Right lobe of liver (tissue), 6 donors: ENCODE data around the gene MRPL58. TPM values are rescaled to one million over a fixed set of nuclear protein-coding genes. Genes with fewer than 3 reads are reported as not detected.
"Not testable (repeated sequence)": the region's sequence is repeated elsewhere in the genome, so short reads cannot be mapped to it uniquely, and the experiment has no call there.

Source experiments
- ATAC-seq, 4 donors: fragments of 200-7000 bp; cut with Tn5 transposase; one replicate each; pipeline ENCODE4 v1.9.1; 2020; ENCODE audit warnings: mild to moderate bottlenecking in 4 of 4, moderate library complexity in 4 of 4
- DNase-seq, 3 donors: peaks; one replicate each; pipeline ENCODE4 v3.0.0-alpha.2; 2020
- H3K27ac ChIP-seq, 3 donors: fragments of 200-600 bp; one replicate each; pipeline ENCODE4 v1.8.0; 2022
- H3K27me3 ChIP-seq, 2 donors: fragments of 200-600 bp; one replicate each; pipeline ENCODE4 v1.8.0; 2022
- H3K36me3 ChIP-seq, 4 donors: fragments of 200-600 bp; sonication (generic) in 1 of 4; one replicate each; pipeline versions ENCODE4 v1.5.1 to v1.8.0; 2017 to 2022; ENCODE audit warnings: control low read depth in 1 of 4
- H3K4me1 ChIP-seq, 4 donors: fragments of 200-600 bp; sonication (generic) in 1 of 4; one replicate each; pipeline versions ENCODE4 v1.5.1 to v1.8.0; 2017 to 2022; ENCODE audit warnings: control low read depth in 1 of 4
- H3K4me3 ChIP-seq, 3 donors: fragments of 200-600 bp; one replicate each; pipeline ENCODE4 v1.8.0; 2022
- H3K9me3 ChIP-seq, 4 donors: fragments of 200-600 bp; sonication (generic) in 1 of 4; one replicate each; pipeline versions ENCODE4 v1.5.1 to v1.8.0; 2017 to 2022; ENCODE audit warnings: control low read depth in 1 of 4
- CTCF ChIP-seq, 4 donors: fragments of 200-600 bp in 3 of 4; fragments of 450-650 bp in 1 of 4; IDR thresholded peaks; one replicate each; pipeline versions ENCODE4 v1.5.1 to v1.8.0; 2016 to 2022; ENCODE audit warnings: antibody characterized with exemption in 4 of 4, mild to moderate bottlenecking in 2 of 4
- POLR2A ChIP-seq: fragments of 450-650 bp; IDR thresholded peaks from one replicate; pipeline ENCODE4 v1.6.1; 2017; ENCODE audit warnings: antibody characterized with exemption, mild to moderate bottlenecking
- WGBS: methylation state at CpG from one replicate; pipeline ENCODE4 v1.1.6; 2018; ENCODE audit warnings: low coverage, low lambda C conversion rate; ENCODE audit not compliant: insufficient coverage; ENCODE audit errors: missing lambda C conversion rate; 5-methylcytosine and 5-hydroxymethylcytosine counted together
- intact Hi-C, 2 donors: fragments of 100-400 bp; cut with DNase I; formaldehyde crosslinking; loops; one replicate each; pipeline versions ENCODE4 v1.11.2 to v1.14.1; 2022
- total RNA-seq, 6 experiments: library from RNA; depleted of rRNA in 2 of 6; stranded (reverse); fragments of >200 nt in 2 of 6; fragmentation: NEBNext Ultra II Directional in 3 of 6; extraction: Animal tissue kit (Norgen Biotek cat#: 25700) in 3 of 6; gene quantifications; one replicate each; pipeline versions ENCODE4 v1.1.0 to v1.2.4, GENCODE V29; 2016 to 2023
- donor health status: DM: no; HTN: yes; CAD: no.
- donor health status: DM: no; HTN: no; CAD: no.
- donor health status: DM: no; HTN: no; CAD: no.
- donor health status: DM: no; HTN: yes; CAD: no.
- donor health status: DM: no; HTN: yes; CAD: no.

The MRPL58 gene
- total RNA-seq, 6 experiments from 2014 or later, result 23.7 to 112 (median 28.1) TPM

- no peak overlapping the region for H3K27ac ChIP-seq
- no peaks in the 10 kb centered on the region for H3K27me3 ChIP-seq
- no peaks in the 10 kb centered on the region for H3K9me3 ChIP-seq
- no peak for DNase-seq
- intact Hi-C loops, result no loop called here
- WGBS, result 91% methylated on average over 4 of the region's 5 CpGs
- no peak for ATAC-seq
- H3K4me3 ChIP-seq, result no peak overlapping the region
- TF ChIP-seq CTCF (IDR thresholded peaks at IDR 0.05), result no peak
- TF ChIP-seq POLR2A, result no peak
- H3K36me3 ChIP-seq, result peaks cover 0 to 22% (median 9%) of the 10 kb centered on the region in 4 donors
- no peaks in the 10 kb centered on the region for H3K4me1 ChIP-seq
Measured at GRCh38 chr17:75019146-75019545, 6.7 kb downstream of the MRPL58 start.

- Histone ChIP-seq H3K36me3 (peaks cover 0 to 22% (median 9%) of the 10 kb centered on the region in 4 donors), H3K4me1 (no peaks in the 10 kb centered on the region), H3K27me3 (no peaks in the 10 kb centered on the region), H3K27ac (no peak overlapping the region), H3K4me3 (no peak overlapping the region), H3K9me3 (no peaks in the 10 kb centered on the region)
- 90% methylated on average over 3 of the region's 3 CpGs for WGBS
- TF ChIP-seq POLR2A (no peak), CTCF (IDR thresholded peaks at IDR 0.05) (no peak)
- DNase-seq (no peak), ATAC-seq (no peak)
- intact Hi-C loops, result no loop called here
Measured at GRCh38 chr17:75019710-75020109, 7.2 kb downstream of the MRPL58 start.

GRCh38 chr17:75020331-75021110 lies 8.1 kb downstream of the MRPL58 start:
- Histone ChIP-seq H3K4me3 (no peak overlapping the region), H3K4me1 (no peaks in the 10 kb centered on the region), H3K27ac (no peak overlapping the region), H3K27me3 (no peaks in the 10 kb centered on the region), H3K9me3 (no peaks in the 10 kb centered on the region), H3K36me3 (peaks cover 0 to 22% (median 9%) of the 10 kb centered on the region in 4 donors)
- intact Hi-C loops, result no loop called here
- no peak for DNase-seq
- WGBS, result 92% methylated on average over 14 of the region's 19 CpGs
- no peak for ATAC-seq
- no peak for TF ChIP-seq CTCF (IDR thresholded peaks at IDR 0.05)
- TF ChIP-seq POLR2A, result no peak

- Histone ChIP-seq H3K9me3 (no peaks in the 10 kb centered on the region), H3K27ac (no peak overlapping the region), H3K36me3 (peaks cover 0 to 20% (median 9%) of the 10 kb centered on the region in 4 donors), H3K4me1 (no peaks in the 10 kb centered on the region), H3K27me3 (no peaks in the 10 kb centered on the region), H3K4me3 (no peak overlapping the region)
- TF ChIP-seq CTCF (IDR thresholded peaks at IDR 0.05) (no peak), POLR2A (no peak)
- intact Hi-C loops, result no loop called here
- ATAC-seq (no peak), DNase-seq (no peak)
- WGBS, result 56% methylated on average over 3 of the region's 10 CpGs
Measured at GRCh38 chr17:75024686-75025397, 12.4 kb downstream of the MRPL58 start.

GRCh38 chr17:75025398-75025734 lies 12.9 kb downstream of the MRPL58 start:
- H3K9me3 ChIP-seq, DNase-seq, H3K27me3 ChIP-seq, H3K4me1 ChIP-seq, intact Hi-C loops, H3K27ac ChIP-seq, ATAC-seq, H3K4me3 ChIP-seq: not testable (repeated sequence)
- peaks cover 0 to 15% (median 7%) of the 10 kb centered on the region in 4 donors for H3K36me3 ChIP-seq
- WGBS, result 61% methylated on average over 7 of the region's 9 CpGs

GRCh38 chr17:75026650-75027049 lies 14.2 kb downstream of the MRPL58 start:
- ATAC-seq, H3K36me3 ChIP-seq, intact Hi-C loops, H3K27ac ChIP-seq, H3K9me3 ChIP-seq, DNase-seq, H3K4me1 ChIP-seq, H3K4me3 ChIP-seq, H3K27me3 ChIP-seq: not testable (repeated sequence)
- WGBS, result 65% methylated on average over 2 of the region's 2 CpGs
